Skeletal muscle tissue (tissue), 4 donors: Measurements from ENCODE around the gene YEATS2. TPM values are rescaled to one million over a fixed set of nuclear protein-coding genes. Genes with fewer than 3 reads are reported as not detected.
"Not testable (repeated sequence)": the region's sequence is repeated elsewhere in the genome, so short reads cannot be mapped to it uniquely, and the experiment has no call there.

Experiments used
- H3K27ac ChIP-seq: one replicate; pipeline ENCODE4 v1.7.0; 2013; ENCODE audit warnings: mild to moderate bottlenecking, low read depth, low read length, inconsistent platforms
- H3K27me3 ChIP-seq, 3 donors: one replicate each; pipeline ENCODE4 v1.7.0; 2013; ENCODE audit warnings: low read length in 3 of 3; ENCODE audit not compliant: control insufficient read depth in 3 of 3, insufficient read depth in 3 of 3
- H3K36me3 ChIP-seq, 3 donors: one replicate each; pipeline ENCODE4 v1.7.0; 2013; ENCODE audit warnings: low read length in 3 of 3; ENCODE audit not compliant: control insufficient read depth in 3 of 3, insufficient read depth in 3 of 3
- H3K4me1 ChIP-seq, 3 donors: one replicate each; pipeline ENCODE4 v1.7.0; 2013; ENCODE audit warnings: low read length in 3 of 3, mild to moderate bottlenecking in 3 of 3; ENCODE audit not compliant: control insufficient read depth in 3 of 3, insufficient read depth in 3 of 3
- H3K4me3 ChIP-seq, 3 donors: one replicate each; pipeline ENCODE4 v1.7.0; 2013; ENCODE audit warnings: low read length in 3 of 3
- H3K9ac ChIP-seq, 3 donors: one replicate each; pipeline ENCODE4 v1.7.0; 2013; ENCODE audit warnings: low read length in 3 of 3, mild to moderate bottlenecking in 3 of 3, moderate library complexity in 2 of 3, low read depth in 1 of 3
- H3K9me3 ChIP-seq, 3 donors: one replicate each; pipeline ENCODE4 v1.7.0; 2013; ENCODE audit warnings: low read length in 3 of 3; ENCODE audit not compliant: control insufficient read depth in 3 of 3
- total RNA-seq: library from RNA; depleted of rRNA; stranded (reverse); fragments of >200 nt; gene quantifications from one replicate; pipeline ENCODE4 v1.2.3, GENCODE V29; 2014
- donor health status: Osteomylitis.

The YEATS2 gene
- total RNA-seq, 1 donor from 2014 or later = 21.4 TPM

GRCh38 chr3:183734750-183735494 is 37.3 kb downstream of the YEATS2 start:
- Histone ChIP-seq H3K27ac (no peak overlapping the region), H3K9ac (no peak overlapping the region)

GRCh38 chr3:183737116-183737515 is 39.5 kb downstream of the YEATS2 start:
- Histone ChIP-seq H3K36me3 (peaks cover 10 to 27% (median 10%) of the 10 kb centered on the region in 3 donors), H3K27ac (no peak overlapping the region), H3K4me3 (no peak overlapping the region), H3K27me3 (no peaks in the 10 kb centered on the region), H3K9me3 (no peaks in the 10 kb centered on the region), H3K4me1 (no peaks in the 10 kb centered on the region), H3K9ac (no peak overlapping the region)

More at GRCh38 chr3:183734750-183735494, 37.3 kb downstream of the YEATS2 start:
- H3K36me3 ChIP-seq = peaks cover 10 to 31% (median 15%) of the 10 kb centered on the region in 3 donors
- no peaks in the 10 kb centered on the region for H3K4me1 ChIP-seq
- H3K27me3 ChIP-seq = no peaks in the 10 kb centered on the region
- H3K4me3 ChIP-seq = no peak overlapping the region
- H3K9me3 ChIP-seq = no peaks in the 10 kb centered on the region

- H3K9me3 ChIP-seq, H3K4me1 ChIP-seq, H3K9ac ChIP-seq, H3K27me3 ChIP-seq, H3K27ac ChIP-seq, H3K4me3 ChIP-seq: not testable (repeated sequence)
- H3K36me3 ChIP-seq = peaks cover 7 to 18% (median 8%) of the 10 kb centered on the region in 3 donors
Measured at GRCh38 chr3:183740154-183740553, 42.6 kb downstream of the YEATS2 start.

- peaks cover 0 to 4% (median 4%) of the 10 kb centered on the region in 3 donors for H3K36me3 ChIP-seq
Measured at GRCh38 chr3:183743231-183743630, 45.6 kb downstream of the YEATS2 start.

GRCh38 chr3:183745300-183746098 is 47.9 kb downstream of the YEATS2 start:
- H3K4me3 ChIP-seq = no peak overlapping the region
- peaks cover 0 to 8% (median 3%) of the 10 kb centered on the region in 3 donors for H3K36me3 ChIP-seq
- no peaks in the 10 kb centered on the region for H3K27me3 ChIP-seq
- no peaks in the 10 kb centered on the region for H3K4me1 ChIP-seq
- no peak overlapping the region for H3K9ac ChIP-seq
- no peaks in the 10 kb centered on the region for H3K9me3 ChIP-seq
- H3K27ac ChIP-seq = no peak overlapping the region

More at GRCh38 chr3:183743231-183743630, 45.6 kb downstream of the YEATS2 start:
- Histone ChIP-seq H3K4me3 (no peak overlapping the region), H3K9me3 (no peaks in the 10 kb centered on the region), H3K9ac (no peak overlapping the region), H3K4me1 (no peaks in the 10 kb centered on the region), H3K27me3 (no peaks in the 10 kb centered on the region), H3K27ac (no peak overlapping the region)

GRCh38 chr3:183754052-183754451 is 56.5 kb downstream of the YEATS2 start:
- Histone ChIP-seq H3K27ac (no peak overlapping the region), H3K9me3 (no peaks in the 10 kb centered on the region), H3K36me3 (peaks cover 4 to 31% (median 27%) of the 10 kb centered on the region in 3 donors), H3K27me3 (no peaks in the 10 kb centered on the region), H3K9ac (no peak overlapping the region), H3K4me1 (no peaks in the 10 kb centered on the region), H3K4me3 (no peak overlapping the region)

GRCh38 chr3:183762304-183762703 is 64.7 kb downstream of the YEATS2 start:
- peaks cover 9 to 17% (median 10%) of the 10 kb centered on the region in 3 donors for H3K36me3 ChIP-seq
- no peak overlapping the region for H3K9ac ChIP-seq
- no peaks in the 10 kb centered on the region for H3K27me3 ChIP-seq
- no peak overlapping the region for H3K4me3 ChIP-seq
- no peak overlapping the region for H3K27ac ChIP-seq
- H3K4me1 ChIP-seq = peaks cover 0 to 3% (median 0%) of the 10 kb centered on the region in 3 donors
- no peaks in the 10 kb centered on the region for H3K9me3 ChIP-seq

GRCh38 chr3:183764847-183765731 is 67.5 kb downstream of the YEATS2 start:
- no peak overlapping the region for H3K27ac ChIP-seq
- H3K4me1 ChIP-seq = peaks cover 0 to 3% (median 0%) of the 10 kb centered on the region in 3 donors
- H3K36me3 ChIP-seq = peaks cover 0 to 12% (median 11%) of the 10 kb centered on the region in 3 donors
- no peak overlapping the region for H3K4me3 ChIP-seq
- no peak overlapping the region for H3K9ac ChIP-seq
- no peaks in the 10 kb centered on the region for H3K27me3 ChIP-seq
- H3K9me3 ChIP-seq = no peaks in the 10 kb centered on the region

- Histone ChIP-seq H3K4me1 (peaks cover 0 to 3% (median 0%) of the 10 kb centered on the region in 3 donors), H3K9ac (no peak overlapping the region), H3K9me3 (no peaks in the 10 kb centered on the region), H3K27me3 (no peaks in the 10 kb centered on the region), H3K36me3 (peaks cover 0 to 12% (median 11%) of the 10 kb centered on the region in 3 donors), H3K27ac (no peak overlapping the region), H3K4me3 (no peak overlapping the region)
Measured at GRCh38 chr3:183766107-183766506, 68.5 kb downstream of the YEATS2 start.
